ENCODE data around the gene CASQ1.

CASQ1 gene

GRCh38 chr1:160189649-160190625 lies at the start of gene CASQ1:
Gene CASQ1, plus strand, starts transcription at chr1:160190575. Its CDS starts 177 bp downstream, at chr1:160190752.
- Mint-ChIP-seq H3K36me3 (ENCODE audit: insufficient read depth) (no peaks in the 10 kb centered on the region), H3K4me3 (no peak within 1 kb of the TSS), H3K27me3 (peaks cover 19% of the 10 kb centered on the region), H3K4me1 (no peaks in the 10 kb centered on the region), H3K27ac (ENCODE audit: low read depth) (no peak within 1 kb of the TSS), H3K9me3 (no peaks in the 10 kb centered on the region)
- no peak for DNase-seq (ENCODE audit: low spot score in 2 of 2)
- ATAC-seq (replicated peaks; ENCODE audit: extremely low read depth, poor library complexity, severe bottlenecking) = no peak

GRCh38 chr1:160143695-160144094 lies 46.7 kb upstream of the CASQ1 start:
- no peaks in the 10 kb centered on the region for H3K36me3 Mint-ChIP-seq (ENCODE audit: insufficient read depth)
- ATAC-seq (replicated peaks; ENCODE audit: extremely low read depth, poor library complexity, severe bottlenecking) = no peak
- H3K9me3 Mint-ChIP-seq = no peaks in the 10 kb centered on the region
- no peak for DNase-seq (ENCODE audit: low spot score in 2 of 2)
- H3K4me3 Mint-ChIP-seq = no peak overlapping the region
- H3K27ac Mint-ChIP-seq (ENCODE audit: low read depth) = no peak overlapping the region
- peaks cover 60% of the 10 kb centered on the region for H3K27me3 Mint-ChIP-seq
- H3K4me1 Mint-ChIP-seq = no peaks in the 10 kb centered on the region

- no peaks in the 10 kb centered on the region for H3K9me3 Mint-ChIP-seq
These were observed 45.5 kb upstream of the CASQ1 start for GRCh38 chr1:160144921-160145320.

GRCh38 chr1:160146107-160146506 lies 44.3 kb upstream of the CASQ1 start:
- Mint-ChIP-seq H3K27me3 (peaks cover 42% of the 10 kb centered on the region), H3K36me3 (ENCODE audit: insufficient read depth) (no peaks in the 10 kb centered on the region), H3K4me1 (no peaks in the 10 kb centered on the region), H3K27ac (ENCODE audit: low read depth) (no peak overlapping the region), H3K9me3 (no peaks in the 10 kb centered on the region), H3K4me3 (no peak overlapping the region)
- DNase-seq (ENCODE audit: low spot score in 2 of 2) = no peak
- no peak for ATAC-seq (replicated peaks; ENCODE audit: extremely low read depth, poor library complexity, severe bottlenecking)

More at GRCh38 chr1:160144921-160145320, 45.5 kb upstream of the CASQ1 start:
- H3K4me3 Mint-ChIP-seq = no peak overlapping the region
- DNase-seq (ENCODE audit: low spot score in 2 of 2) (no peak), ATAC-seq (replicated peaks; ENCODE audit: extremely low read depth, poor library complexity, severe bottlenecking) (no peak)
- H3K36me3 Mint-ChIP-seq (ENCODE audit: insufficient read depth) = no peaks in the 10 kb centered on the region
- H3K4me1 Mint-ChIP-seq = no peaks in the 10 kb centered on the region
- no peak overlapping the region for H3K27ac Mint-ChIP-seq (ENCODE audit: low read depth)
- peaks cover 53% of the 10 kb centered on the region for H3K27me3 Mint-ChIP-seq

GRCh38 chr1:160148121-160148520 lies 42.3 kb upstream of the CASQ1 start:
- no peak overlapping the region for H3K27ac Mint-ChIP-seq (ENCODE audit: low read depth)
- no peak for ATAC-seq (replicated peaks; ENCODE audit: extremely low read depth, poor library complexity, severe bottlenecking)

GRCh38 chr1:160149233-160149632 lies 41.1 kb upstream of the CASQ1 start:
- H3K27ac Mint-ChIP-seq (ENCODE audit: low read depth) = no peak overlapping the region
- H3K4me3 Mint-ChIP-seq = no peak overlapping the region
- DNase-seq (ENCODE audit: low spot score in 2 of 2) = no peak
- H3K27me3 Mint-ChIP-seq = peaks cover 20% of the 10 kb centered on the region
- H3K9me3 Mint-ChIP-seq = no peaks in the 10 kb centered on the region
- H3K4me1 Mint-ChIP-seq = no peaks in the 10 kb centered on the region
- no peak for ATAC-seq (replicated peaks; ENCODE audit: extremely low read depth, poor library complexity, severe bottlenecking)
- no peaks in the 10 kb centered on the region for H3K36me3 Mint-ChIP-seq (ENCODE audit: insufficient read depth)

More at GRCh38 chr1:160148121-160148520, 42.3 kb upstream of the CASQ1 start:
- Mint-ChIP-seq H3K9me3 (no peaks in the 10 kb centered on the region), H3K27me3 (peaks cover 31% of the 10 kb centered on the region), H3K4me3 (no peak overlapping the region), H3K36me3 (ENCODE audit: insufficient read depth) (no peaks in the 10 kb centered on the region), H3K4me1 (no peaks in the 10 kb centered on the region)
- DNase-seq (ENCODE audit: low spot score in 2 of 2) = no peak

GRCh38 chr1:160149716-160150115 lies 40.7 kb upstream of the CASQ1 start:
- H3K4me1 Mint-ChIP-seq = no peaks in the 10 kb centered on the region
- no peak overlapping the region for H3K27ac Mint-ChIP-seq (ENCODE audit: low read depth)
- H3K9me3 Mint-ChIP-seq = no peaks in the 10 kb centered on the region
- H3K27me3 Mint-ChIP-seq = peaks cover 18% of the 10 kb centered on the region
- DNase-seq (ENCODE audit: low spot score in 2 of 2) (no peak), ATAC-seq (replicated peaks; ENCODE audit: extremely low read depth, poor library complexity, severe bottlenecking) (no peak)
- no peak overlapping the region for H3K4me3 Mint-ChIP-seq
- H3K36me3 Mint-ChIP-seq (ENCODE audit: insufficient read depth) = no peaks in the 10 kb centered on the region

GRCh38 chr1:160151303-160151702 lies 39.1 kb upstream of the CASQ1 start, which contains the start of gene ATP1A4:
Gene ATP1A4, plus strand, starts transcription at chr1:160151603. Its CDS starts 438 bp downstream, at chr1:160152041.
- no peaks in the 10 kb centered on the region for H3K36me3 Mint-ChIP-seq (ENCODE audit: insufficient read depth)
- H3K4me3 Mint-ChIP-seq = no peak within 1 kb of the TSS
- no peaks in the 10 kb centered on the region for H3K9me3 Mint-ChIP-seq
- DNase-seq (ENCODE audit: low spot score in 2 of 2) = no peak
- H3K27ac Mint-ChIP-seq (ENCODE audit: low read depth) = no peak within 1 kb of the TSS
- peaks cover 25% of the 10 kb centered on the region for H3K27me3 Mint-ChIP-seq
- ATAC-seq (replicated peaks; ENCODE audit: extremely low read depth, poor library complexity, severe bottlenecking) = no peak
- H3K4me1 Mint-ChIP-seq = no peaks in the 10 kb centered on the region

GRCh38 chr1:160154790-160155189 lies 35.6 kb upstream of the CASQ1 start:
- DNase-seq (ENCODE audit: low spot score in 2 of 2) (no peak), ATAC-seq (replicated peaks; ENCODE audit: extremely low read depth, poor library complexity, severe bottlenecking) (no peak)
- Mint-ChIP-seq H3K4me3 (no peak overlapping the region), H3K36me3 (ENCODE audit: insufficient read depth) (no peaks in the 10 kb centered on the region), H3K27ac (ENCODE audit: low read depth) (no peak overlapping the region), H3K27me3 (peaks cover 36% of the 10 kb centered on the region), H3K9me3 (no peaks in the 10 kb centered on the region), H3K4me1 (no peaks in the 10 kb centered on the region)

GRCh38 chr1:160156361-160156760 lies 34.0 kb upstream of the CASQ1 start:
- H3K4me3 Mint-ChIP-seq = no peak overlapping the region
- H3K4me1 Mint-ChIP-seq = no peaks in the 10 kb centered on the region
- no peaks in the 10 kb centered on the region for H3K36me3 Mint-ChIP-seq (ENCODE audit: insufficient read depth)
- H3K27ac Mint-ChIP-seq (ENCODE audit: low read depth) = no peak overlapping the region
- H3K9me3 Mint-ChIP-seq = no peaks in the 10 kb centered on the region
- no peak for DNase-seq (ENCODE audit: low spot score in 2 of 2)
- H3K27me3 Mint-ChIP-seq = peaks cover 36% of the 10 kb centered on the region
- ATAC-seq (replicated peaks; ENCODE audit: extremely low read depth, poor library complexity, severe bottlenecking) = no peak

- no peaks in the 10 kb centered on the region for H3K9me3 Mint-ChIP-seq
- no peaks in the 10 kb centered on the region for H3K36me3 Mint-ChIP-seq (ENCODE audit: insufficient read depth)
- ATAC-seq (replicated peaks; ENCODE audit: extremely low read depth, poor library complexity, severe bottlenecking) (no peak), DNase-seq (ENCODE audit: low spot score in 2 of 2) (no peak)
- no peaks in the 10 kb centered on the region for H3K4me1 Mint-ChIP-seq
- no peak overlapping the region for H3K27ac Mint-ChIP-seq (ENCODE audit: low read depth)
- H3K27me3 Mint-ChIP-seq = peaks cover 30% of the 10 kb centered on the region
- H3K4me3 Mint-ChIP-seq = no peak overlapping the region
These were observed 33.2 kb upstream of the CASQ1 start for GRCh38 chr1:160157174-160157573.

- Mint-ChIP-seq H3K36me3 (ENCODE audit: insufficient read depth) (no peaks in the 10 kb centered on the region), H3K9me3 (no peaks in the 10 kb centered on the region), H3K4me3 (no peak overlapping the region), H3K27me3 (peaks cover 29% of the 10 kb centered on the region), H3K27ac (ENCODE audit: low read depth) (no peak overlapping the region), H3K4me1 (no peaks in the 10 kb centered on the region)
- ATAC-seq (replicated peaks; ENCODE audit: extremely low read depth, poor library complexity, severe bottlenecking) (no peak), DNase-seq (ENCODE audit: low spot score in 2 of 2) (no peak)
These were observed 32.3 kb upstream of the CASQ1 start for GRCh38 chr1:160158031-160158430.

GRCh38 chr1:160158534-160158933 lies 31.8 kb upstream of the CASQ1 start:
- H3K36me3 Mint-ChIP-seq (ENCODE audit: insufficient read depth) = peaks cover 2% of the 10 kb centered on the region
- no peak overlapping the region for H3K27ac Mint-ChIP-seq (ENCODE audit: low read depth)

More at GRCh38 chr1:160158534-160158933, 31.8 kb upstream of the CASQ1 start:
- no peaks in the 10 kb centered on the region for H3K4me1 Mint-ChIP-seq
- H3K27me3 Mint-ChIP-seq = peaks cover 34% of the 10 kb centered on the region
- no peak for ATAC-seq (replicated peaks; ENCODE audit: extremely low read depth, poor library complexity, severe bottlenecking)
- no peak for DNase-seq (ENCODE audit: low spot score in 2 of 2)
- H3K9me3 Mint-ChIP-seq = no peaks in the 10 kb centered on the region
- no peak overlapping the region for H3K4me3 Mint-ChIP-seq

All from central memory CD8-positive, alpha-beta T cell (primary cell).